Ishikawa (cell line): ENCODE results near the gene ATG7.

ENCODE experiments used
- CEBPB ChIP-seq: IDR thresholded peaks from 2 replicates; pipeline ENCODE4 v1.6.1; 2012
- CREB1 ChIP-seq: IDR thresholded peaks from 2 replicates; pipeline ENCODE4 v1.6.1; 2012; ENCODE audit warnings: low read depth
- EGR1 ChIP-seq: IDR thresholded peaks from 2 replicates; pipeline ENCODE4 v1.6.1; 2012
- EP300 ChIP-seq: IDR thresholded peaks from 2 replicates; pipeline ENCODE4 v1.6.1; 2012; ENCODE audit warnings: borderline replicate concordance
- FOXM1 ChIP-seq: IDR thresholded peaks from 2 replicates; pipeline ENCODE4 v1.6.1; 2012; ENCODE audit warnings: low read depth, borderline replicate concordance
- NFIC ChIP-seq: IDR thresholded peaks from 2 replicates; pipeline ENCODE4 v1.6.1; 2012
- RAD21 ChIP-seq: IDR thresholded peaks from 2 replicates; pipeline ENCODE4 v1.6.1; 2012; ENCODE audit warnings: low read depth
- TAF1 ChIP-seq: IDR thresholded peaks from 2 replicates; pipeline ENCODE4 v1.6.1; 2012; ENCODE audit warnings: low read depth, mild to moderate bottlenecking
- TCF12 ChIP-seq: IDR thresholded peaks from 2 replicates; pipeline ENCODE4 v1.6.1; 2012; ENCODE audit warnings: low read depth
- TEAD4 ChIP-seq: IDR thresholded peaks from 2 replicates; pipeline ENCODE4 v1.6.1; 2012
- YY1 ChIP-seq: IDR thresholded peaks from 2 replicates; pipeline ENCODE4 v1.6.1; 2012; ENCODE audit warnings: low read depth
- ZBTB7A ChIP-seq: IDR thresholded peaks from 2 replicates; pipeline ENCODE4 v1.6.1; 2012; ENCODE audit warnings: low read depth
- TF ChIP-seq, protein P1 (sequence below): IDR thresholded peaks from 2 replicates; pipeline ENCODE4 v1.6.1; 2012
- TF ChIP-seq, protein P2 (sequence below): IDR thresholded peaks from 2 replicates; pipeline ENCODE4 v1.6.1; 2012
- TF ChIP-seq, protein P3 (sequence below): IDR thresholded peaks from 2 replicates; pipeline ENCODE4 v1.6.1; 2012; ENCODE audit warnings: low read depth, mild to moderate bottlenecking

The ATG7 gene

DNA sequence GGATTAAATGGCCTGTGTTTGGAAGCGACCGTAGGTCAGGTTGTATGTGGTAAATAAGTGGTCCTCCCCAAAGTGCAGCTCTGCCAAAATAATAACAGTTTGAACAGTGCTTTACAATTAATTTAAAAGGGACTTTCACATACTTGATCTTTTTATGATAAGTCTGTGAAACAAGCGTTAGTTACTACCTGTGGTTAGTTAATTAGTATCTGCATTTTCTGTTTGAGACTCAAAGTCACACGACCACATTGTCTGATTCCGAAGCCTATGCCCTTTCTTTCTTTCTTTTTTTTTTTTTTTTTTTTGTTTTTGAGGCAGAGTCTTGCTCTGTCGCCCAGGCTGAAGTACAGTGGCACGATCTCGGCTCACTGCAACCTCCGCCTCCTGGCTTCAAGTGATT lies 45.1 kb downstream of the ATG7 start:
- TF ChIP-seq CEBPB: no peak
- TF ChIP-seq CREB1: no peak
- TF ChIP-seq EGR1: no peak
- no peak for TF ChIP-seq TEAD4
- TF ChIP-seq TCF12: no peak
- TF ChIP-seq, protein P1, sequence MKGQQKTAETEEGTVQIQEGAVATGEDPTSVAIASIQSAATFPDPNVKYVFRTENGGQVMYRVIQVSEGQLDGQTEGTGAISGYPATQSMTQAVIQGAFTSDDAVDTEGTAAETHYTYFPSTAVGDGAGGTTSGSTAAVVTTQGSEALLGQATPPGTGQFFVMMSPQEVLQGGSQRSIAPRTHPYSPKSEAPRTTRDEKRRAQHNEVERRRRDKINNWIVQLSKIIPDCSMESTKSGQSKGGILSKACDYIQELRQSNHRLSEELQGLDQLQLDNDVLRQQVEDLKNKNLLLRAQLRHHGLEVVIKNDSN: no peak
- TF ChIP-seq EP300: no peak
- TF ChIP-seq RAD21: no peak
- TF ChIP-seq, protein P2, sequence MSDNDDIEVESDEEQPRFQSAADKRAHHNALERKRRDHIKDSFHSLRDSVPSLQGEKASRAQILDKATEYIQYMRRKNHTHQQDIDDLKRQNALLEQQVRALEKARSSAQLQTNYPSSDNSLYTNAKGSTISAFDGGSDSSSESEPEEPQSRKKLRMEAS: no peak
- TF ChIP-seq, protein P3, sequence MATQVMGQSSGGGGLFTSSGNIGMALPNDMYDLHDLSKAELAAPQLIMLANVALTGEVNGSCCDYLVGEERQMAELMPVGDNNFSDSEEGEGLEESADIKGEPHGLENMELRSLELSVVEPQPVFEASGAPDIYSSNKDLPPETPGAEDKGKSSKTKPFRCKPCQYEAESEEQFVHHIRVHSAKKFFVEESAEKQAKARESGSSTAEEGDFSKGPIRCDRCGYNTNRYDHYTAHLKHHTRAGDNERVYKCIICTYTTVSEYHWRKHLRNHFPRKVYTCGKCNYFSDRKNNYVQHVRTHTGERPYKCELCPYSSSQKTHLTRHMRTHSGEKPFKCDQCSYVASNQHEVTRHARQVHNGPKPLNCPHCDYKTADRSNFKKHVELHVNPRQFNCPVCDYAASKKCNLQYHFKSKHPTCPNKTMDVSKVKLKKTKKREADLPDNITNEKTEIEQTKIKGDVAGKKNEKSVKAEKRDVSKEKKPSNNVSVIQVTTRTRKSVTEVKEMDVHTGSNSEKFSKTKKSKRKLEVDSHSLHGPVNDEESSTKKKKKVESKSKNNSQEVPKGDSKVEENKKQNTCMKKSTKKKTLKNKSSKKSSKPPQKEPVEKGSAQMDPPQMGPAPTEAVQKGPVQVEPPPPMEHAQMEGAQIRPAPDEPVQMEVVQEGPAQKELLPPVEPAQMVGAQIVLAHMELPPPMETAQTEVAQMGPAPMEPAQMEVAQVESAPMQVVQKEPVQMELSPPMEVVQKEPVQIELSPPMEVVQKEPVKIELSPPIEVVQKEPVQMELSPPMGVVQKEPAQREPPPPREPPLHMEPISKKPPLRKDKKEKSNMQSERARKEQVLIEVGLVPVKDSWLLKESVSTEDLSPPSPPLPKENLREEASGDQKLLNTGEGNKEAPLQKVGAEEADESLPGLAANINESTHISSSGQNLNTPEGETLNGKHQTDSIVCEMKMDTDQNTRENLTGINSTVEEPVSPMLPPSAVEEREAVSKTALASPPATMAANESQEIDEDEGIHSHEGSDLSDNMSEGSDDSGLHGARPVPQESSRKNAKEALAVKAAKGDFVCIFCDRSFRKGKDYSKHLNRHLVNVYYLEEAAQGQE: no peak

DNA sequence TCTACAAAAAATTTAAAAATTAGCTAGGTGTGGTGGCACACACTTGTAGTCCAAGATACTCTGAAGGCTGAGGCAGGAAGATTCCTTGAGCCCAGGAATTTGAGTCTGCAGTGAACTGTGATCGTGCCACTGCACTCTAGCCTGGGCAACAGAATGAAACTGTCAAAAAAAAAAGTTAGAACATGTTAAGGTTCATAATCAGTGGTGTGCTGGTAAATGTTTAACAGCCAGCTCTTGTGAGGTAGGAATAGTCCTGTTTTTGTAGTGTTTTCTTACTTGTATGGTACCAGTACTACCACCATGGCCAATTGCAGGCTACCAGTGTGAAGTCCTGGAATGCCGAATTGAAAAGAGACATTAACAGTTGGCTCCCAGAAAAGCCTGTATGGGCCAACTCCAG lies 50.7 kb downstream of the ATG7 start:
- TF ChIP-seq YY1 (no peak), TAF1 (no peak), CEBPB (no peak), CREB1 (no peak), EGR1 (no peak), TCF12 (no peak)
- TF ChIP-seq, protein P1: no peak
- TF ChIP-seq, protein P2: no peak
- TF ChIP-seq, protein P3: no peak

DNA sequence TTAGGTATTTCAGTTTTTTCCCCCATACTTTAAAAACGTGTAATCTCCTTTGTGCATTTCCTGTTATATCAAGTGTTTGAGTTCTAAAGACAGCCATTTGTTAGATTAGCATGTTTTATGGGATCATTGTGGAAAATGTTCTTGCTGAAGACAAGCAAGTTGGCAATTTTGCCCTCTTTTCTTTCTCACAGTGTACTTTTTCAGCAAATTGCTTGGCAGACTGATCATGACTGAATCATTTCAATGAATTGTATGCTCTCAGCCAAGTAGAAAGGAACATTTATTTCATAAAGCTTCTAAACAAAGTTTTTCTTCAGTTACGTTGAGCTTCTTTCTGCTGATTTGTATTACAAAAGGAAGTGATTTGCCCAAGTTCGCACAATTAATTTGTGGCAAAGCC lies 51.6 kb downstream of the ATG7 start:
- TF ChIP-seq, protein P1: no peak
- TF ChIP-seq TAF1 (no peak), YY1 (no peak), NFIC (no peak), EP300 (no peak), EGR1 (no peak), FOXM1 (no peak), TEAD4 (no peak), RAD21 (no peak), ZBTB7A (no peak), CREB1 (no peak), TCF12 (no peak), CEBPB (no peak)
- TF ChIP-seq, protein P3: no peak
- TF ChIP-seq, protein P2: no peak

DNA sequence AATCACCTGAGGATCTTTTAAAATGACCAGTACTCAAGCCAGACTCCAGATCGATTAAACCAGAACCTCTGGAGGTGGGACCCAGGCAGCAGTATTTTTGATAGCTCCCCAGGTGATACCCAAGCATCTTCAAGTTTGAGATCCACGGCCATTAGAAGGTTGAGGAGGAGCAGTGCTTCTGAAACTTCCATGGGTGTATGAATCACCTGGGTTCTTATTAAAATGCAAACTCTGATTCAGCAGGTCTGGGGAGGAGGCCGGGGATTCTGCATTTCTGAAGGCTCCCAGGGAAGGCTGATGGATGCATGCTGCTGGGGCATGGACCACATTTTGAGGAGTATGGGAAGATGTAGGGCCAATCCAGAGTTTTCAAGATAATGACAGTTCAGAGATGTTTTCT lies 55.4 kb downstream of the ATG7 start:
- TF ChIP-seq EGR1 (no peak), TCF12 (no peak), TEAD4 (no peak), RAD21 (no peak), CREB1 (no peak), TAF1 (no peak), YY1 (no peak), CEBPB (no peak), ZBTB7A (no peak), EP300 (no peak), NFIC (no peak), FOXM1 (no peak)
- TF ChIP-seq, protein P2: no peak
- TF ChIP-seq, protein P3: no peak
- TF ChIP-seq, protein P1: no peak
